Measurements from ENCODE around the gene PRPF19.

DNA sequence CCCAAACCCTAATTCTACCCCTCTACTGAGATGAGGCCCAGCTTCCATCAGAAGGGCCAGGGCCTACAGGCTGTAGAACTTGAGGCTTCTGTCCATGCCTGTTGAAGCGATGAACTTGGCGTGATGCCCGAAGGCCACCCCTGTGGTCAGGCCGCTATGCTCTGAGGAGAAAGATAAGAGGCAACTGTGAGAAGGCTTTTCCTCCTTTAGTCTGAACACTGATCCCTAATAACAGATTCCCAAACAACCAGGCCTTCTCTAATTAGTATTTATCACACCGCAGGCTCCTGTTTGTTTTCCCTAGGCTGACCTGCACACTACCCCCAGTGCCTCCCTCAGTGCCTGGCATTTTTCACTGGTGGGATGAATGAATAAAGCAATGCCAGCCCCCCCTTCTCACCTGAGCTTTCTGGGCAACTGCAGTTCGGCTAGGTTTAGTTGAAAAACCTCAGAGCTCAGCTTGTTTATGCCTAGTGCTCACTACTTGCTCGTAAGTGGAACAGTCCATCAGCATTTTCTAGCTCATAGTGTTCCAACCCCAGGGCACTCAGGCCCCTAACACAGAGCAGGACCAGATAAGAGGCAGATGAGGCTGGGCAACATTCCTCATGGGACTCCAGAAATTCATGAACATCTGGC, 15.2 kb downstream of the PRPF19 start:
- TF ChIP-seq, protein P1, sequence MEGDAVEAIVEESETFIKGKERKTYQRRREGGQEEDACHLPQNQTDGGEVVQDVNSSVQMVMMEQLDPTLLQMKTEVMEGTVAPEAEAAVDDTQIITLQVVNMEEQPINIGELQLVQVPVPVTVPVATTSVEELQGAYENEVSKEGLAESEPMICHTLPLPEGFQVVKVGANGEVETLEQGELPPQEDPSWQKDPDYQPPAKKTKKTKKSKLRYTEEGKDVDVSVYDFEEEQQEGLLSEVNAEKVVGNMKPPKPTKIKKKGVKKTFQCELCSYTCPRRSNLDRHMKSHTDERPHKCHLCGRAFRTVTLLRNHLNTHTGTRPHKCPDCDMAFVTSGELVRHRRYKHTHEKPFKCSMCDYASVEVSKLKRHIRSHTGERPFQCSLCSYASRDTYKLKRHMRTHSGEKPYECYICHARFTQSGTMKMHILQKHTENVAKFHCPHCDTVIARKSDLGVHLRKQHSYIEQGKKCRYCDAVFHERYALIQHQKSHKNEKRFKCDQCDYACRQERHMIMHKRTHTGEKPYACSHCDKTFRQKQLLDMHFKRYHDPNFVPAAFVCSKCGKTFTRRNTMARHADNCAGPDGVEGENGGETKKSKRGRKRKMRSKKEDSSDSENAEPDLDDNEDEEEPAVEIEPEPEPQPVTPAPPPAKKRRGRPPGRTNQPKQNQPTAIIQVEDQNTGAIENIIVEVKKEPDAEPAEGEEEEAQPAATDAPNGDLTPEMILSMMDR (IDR thresholded peaks at IDR 0.05): no peak
- TF ChIP-seq EZH2 (IDR thresholded peaks at IDR 0.05): no peak
- no peak for TF ChIP-seq EZH2phosphoT487 (IDR thresholded peaks at IDR 0.05)

Measured in neural progenitor cell (in vitro differentiated cells).